Fibroblast of lung (primary cell): ENCODE measurements around the gene OR13C9. TPM values are rescaled to one million over a fixed set of nuclear protein-coding genes. Genes with fewer than 3 reads are reported as not detected.
"Not testable (repeated sequence)": the region's sequence is repeated elsewhere in the genome, so short reads cannot be mapped to it uniquely, and the experiment has no call there.

Source experiments
- DNase-seq, 2 donors: peaks; one replicate each; pipeline versions ENCODE4 v3.0.0 to v3.0.0-alpha.2; 2010; ENCODE audit warnings: low read depth in 2 of 2
- H2AFZ ChIP-seq: 2 replicates; pipeline ENCODE4 v1.5.1; 2012; ENCODE audit warnings: low read length, control low read depth, inconsistent platforms
- H3K27ac ChIP-seq: 2 replicates; pipeline ENCODE4 v1.5.1; 2011; ENCODE audit warnings: low read length, control low read depth; ENCODE audit not compliant: insufficient read depth
- H3K27me3 ChIP-seq: 2 replicates; pipeline ENCODE4 v1.5.1; 2011; ENCODE audit warnings: mild to moderate bottlenecking, low read length; ENCODE audit not compliant: control insufficient read depth, insufficient read depth
- H3K36me3 ChIP-seq: 2 replicates; pipeline ENCODE4 v1.5.1; 2011; ENCODE audit warnings: low read length; ENCODE audit not compliant: control insufficient read depth, insufficient read depth
- H3K4me1 ChIP-seq: 2 replicates; pipeline ENCODE4 v1.5.1; 2011; ENCODE audit warnings: low read length; ENCODE audit not compliant: control insufficient read depth, insufficient read depth; ENCODE audit errors: extremely low read depth
- H3K4me2 ChIP-seq: 2 replicates; pipeline ENCODE4 v1.5.1; 2011; ENCODE audit warnings: low read length, control low read depth; ENCODE audit not compliant: insufficient read depth; ENCODE audit errors: extremely low read depth
- H3K4me3 ChIP-seq, 4 experiments: fragments of 200-600 bp in 1 of 4; sonication (generic) in 1 of 4; replicated peaks in 1 of 4; 2 replicates each; pipeline ENCODE4 v1.5.1; 2011 to 2016; ENCODE audit warnings: low read length in 4 of 4, low read depth in 3 of 4, mild to moderate bottlenecking in 3 of 4, control low read depth in 2 of 4, inconsistent platforms in 1 of 4, mixed read lengths in 1 of 4; ENCODE audit not compliant: insufficient read depth in 1 of 4; ENCODE audit errors: control extremely low read depth in 1 of 4
- H3K79me2 ChIP-seq: 2 replicates; pipeline ENCODE4 v1.5.1; 2012; ENCODE audit warnings: mild to moderate bottlenecking, low read length, inconsistent platforms; ENCODE audit not compliant: control insufficient read depth, insufficient read depth
- H3K9ac ChIP-seq: 2 replicates; pipeline ENCODE4 v1.5.1; 2011; ENCODE audit warnings: mild to moderate bottlenecking, low read length, control low read depth; ENCODE audit not compliant: insufficient read depth
- H3K9me3 ChIP-seq: 2 replicates; pipeline ENCODE4 v1.5.1; 2012; ENCODE audit warnings: low read depth, low read length; ENCODE audit not compliant: control insufficient read depth, insufficient read depth
- H4K20me1 ChIP-seq: 2 replicates; pipeline ENCODE4 v1.5.1; 2011; ENCODE audit warnings: low read length; ENCODE audit not compliant: control insufficient read depth, insufficient read depth; ENCODE audit errors: extremely low read depth
- CTCF ChIP-seq, 2 donors: IDR thresholded peaks in 1 of 2; conservative IDR thresholded peaks in 1 of 2; 1 replicate in 1 of 2; 2 replicates in 1 of 2; pipeline ENCODE4 v1.5.1; 2011 to 2012; ENCODE audit warnings: low read length in 2 of 2, control low read depth in 1 of 2, inconsistent platforms in 1 of 2, low read depth in 1 of 2, mild to moderate bottlenecking in 1 of 2
- EZH2 ChIP-seq: IDR thresholded peaks from 2 replicates; pipeline ENCODE4 v1.5.1; 2012; ENCODE audit warnings: low read length, control low read depth, mild to moderate bottlenecking; ENCODE audit errors: missing control alignments
- polyA plus RNA-seq, 2 donors: library from polyadenylated mRNA; depleted of rRNA in 1 of 2; stranded (reverse) in 1 of 2; unstranded in 1 of 2; fragments of >200 nt; gene quantifications; 2 replicates each; pipeline ENCODE4 v1.2.1, GENCODE V29; 2011 to 2012; ENCODE audit warnings: missing spikeins in 1 of 2
- total RNA-seq: library from RNA; depleted of rRNA; stranded (reverse); fragments of >200 nt; gene quantifications from 2 replicates; pipeline ENCODE4 v1.2.1, GENCODE V29; 2014

Gene OR13C9
- total and polyA plus RNA-seq, 2 donors (not counting 1 experiment from before 2014, with no cell fraction given) = not detected

- H3K36me3 ChIP-seq = no peaks in the 10 kb centered on the region
- no peak overlapping the region for H3K9ac ChIP-seq
- no peaks in the 10 kb centered on the region for H4K20me1 ChIP-seq
- no peak overlapping the region for H3K4me3 ChIP-seq
- no peak overlapping the region for H2AFZ ChIP-seq
- no peak overlapping the region for H3K4me2 ChIP-seq
- H3K4me1 ChIP-seq = no peaks in the 10 kb centered on the region
- H3K79me2 ChIP-seq = no peaks in the 10 kb centered on the region
- no peaks in the 10 kb centered on the region for H3K27me3 ChIP-seq
- TF ChIP-seq CTCF (conservative IDR thresholded peaks at IDR 0.05 in 1 of 2, IDR thresholded peaks at IDR 0.05 in 1 of 2; ENCODE audit: low read depth in 1 of 2, low read length in 2 of 2) (no peak), EZH2 (no peak)
- no peak for DNase-seq
- no peak overlapping the region for H3K27ac ChIP-seq
- no peaks in the 10 kb centered on the region for H3K9me3 ChIP-seq
Measured at GRCh38 chr9:104633976-104634520, 16.0 kb upstream of the OR13C9 start.

GRCh38 chr9:104625964-104626363, 8.0 kb upstream of the OR13C9 start:
- not testable (repeated sequence) for DNase-seq, H3K9me3 ChIP-seq, H4K20me1 ChIP-seq, H3K36me3 ChIP-seq, H3K4me1 ChIP-seq, H3K9ac ChIP-seq, H3K27ac ChIP-seq, H3K4me2 ChIP-seq, H3K27me3 ChIP-seq, H2AFZ ChIP-seq, H3K79me2 ChIP-seq, H3K4me3 ChIP-seq

DNA sequence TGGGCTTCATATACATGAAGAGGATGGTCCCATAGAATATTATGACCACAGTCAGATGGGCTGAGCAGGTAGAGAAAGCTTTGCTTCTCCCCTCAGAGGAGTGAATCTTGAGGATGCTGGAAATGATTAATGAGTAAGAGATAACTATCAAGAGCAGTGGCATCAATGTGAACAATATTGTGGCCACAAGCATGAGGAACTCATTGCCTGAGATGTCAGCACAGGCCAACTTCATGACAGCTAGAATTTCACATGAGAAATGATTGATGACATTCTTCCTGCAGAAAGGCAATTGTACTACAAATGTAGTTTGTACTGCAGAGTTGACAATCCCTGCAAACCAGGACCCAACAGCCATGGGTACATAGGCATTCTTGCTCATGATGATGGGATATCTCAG, 586 bp downstream of the OR13C9 start:
- no peak for DNase-seq
- no peaks in the 10 kb centered on the region for H3K79me2 ChIP-seq
- H3K27ac ChIP-seq = no peak overlapping the region
- no peaks in the 10 kb centered on the region for H3K27me3 ChIP-seq
- no peak for TF ChIP-seq EZH2
- H3K4me1 ChIP-seq = no peaks in the 10 kb centered on the region
- H3K4me2 ChIP-seq = no peak overlapping the region
- no peaks in the 10 kb centered on the region for H3K36me3 ChIP-seq
- no peak overlapping the region for H2AFZ ChIP-seq
- no peak overlapping the region for H3K9ac ChIP-seq
- no peaks in the 10 kb centered on the region for H4K20me1 ChIP-seq
- no peak overlapping the region for H3K4me3 ChIP-seq
- H3K9me3 ChIP-seq = no peaks in the 10 kb centered on the region

GRCh38 chr9:104611213-104611612, 6.8 kb downstream of the OR13C9 start:
- TF ChIP-seq CTCF (conservative IDR thresholded peaks at IDR 0.05 in 1 of 2, IDR thresholded peaks at IDR 0.05 in 1 of 2; ENCODE audit: low read depth in 1 of 2, low read length in 2 of 2) (no peak), EZH2 (no peak)
- no peaks in the 10 kb centered on the region for H3K9me3 ChIP-seq

More at GRCh38 chr9:104611213-104611612, 6.8 kb downstream of the OR13C9 start:
- Histone ChIP-seq H3K27me3 (no peaks in the 10 kb centered on the region), H3K4me1 (no peaks in the 10 kb centered on the region), H3K4me3 (no peak overlapping the region), H3K4me2 (no peak overlapping the region), H3K27ac (no peak overlapping the region), H3K9ac (no peak overlapping the region), H2AFZ (no peak overlapping the region), H3K36me3 (no peaks in the 10 kb centered on the region), H4K20me1 (no peaks in the 10 kb centered on the region), H3K79me2 (no peaks in the 10 kb centered on the region)
- no peak for DNase-seq
